PC-3 (cell line): ENCODE data around the gene TRPM8.

Source experiments
- EZH2 ChIP-seq: fragments of 300-600 bp; sonication (generic); IDR thresholded peaks from one replicate; pipeline ENCODE4 v1.6.1; 2017; ENCODE audit warnings: antibody characterized with exemption, mild to moderate bottlenecking, low read length; ENCODE audit not compliant: unreplicated experiment
- TF ChIP-seq, protein P1 (sequence below): fragments of 300-600 bp; sonication (generic); conservative IDR thresholded peaks from 2 replicates; pipeline ENCODE4 v1.5.1; 2017; ENCODE audit warnings: antibody characterized with exemption, low read depth, mild to moderate bottlenecking, low read length

- TF ChIP-seq, protein P1, sequence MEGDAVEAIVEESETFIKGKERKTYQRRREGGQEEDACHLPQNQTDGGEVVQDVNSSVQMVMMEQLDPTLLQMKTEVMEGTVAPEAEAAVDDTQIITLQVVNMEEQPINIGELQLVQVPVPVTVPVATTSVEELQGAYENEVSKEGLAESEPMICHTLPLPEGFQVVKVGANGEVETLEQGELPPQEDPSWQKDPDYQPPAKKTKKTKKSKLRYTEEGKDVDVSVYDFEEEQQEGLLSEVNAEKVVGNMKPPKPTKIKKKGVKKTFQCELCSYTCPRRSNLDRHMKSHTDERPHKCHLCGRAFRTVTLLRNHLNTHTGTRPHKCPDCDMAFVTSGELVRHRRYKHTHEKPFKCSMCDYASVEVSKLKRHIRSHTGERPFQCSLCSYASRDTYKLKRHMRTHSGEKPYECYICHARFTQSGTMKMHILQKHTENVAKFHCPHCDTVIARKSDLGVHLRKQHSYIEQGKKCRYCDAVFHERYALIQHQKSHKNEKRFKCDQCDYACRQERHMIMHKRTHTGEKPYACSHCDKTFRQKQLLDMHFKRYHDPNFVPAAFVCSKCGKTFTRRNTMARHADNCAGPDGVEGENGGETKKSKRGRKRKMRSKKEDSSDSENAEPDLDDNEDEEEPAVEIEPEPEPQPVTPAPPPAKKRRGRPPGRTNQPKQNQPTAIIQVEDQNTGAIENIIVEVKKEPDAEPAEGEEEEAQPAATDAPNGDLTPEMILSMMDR, result no peak
- no peak for TF ChIP-seq EZH2
Measured at GRCh38 chr2:233942731-233943130, 25.6 kb downstream of the TRPM8 start.
